H1 (cell line): ENCODE data around the gene DCTN5. TPM values are rescaled to one million over a fixed set of nuclear protein-coding genes. Genes with fewer than 3 reads are reported as not detected.

Experiments
- ATF2 ChIP-seq: IDR thresholded peaks from 2 replicates; pipeline ENCODE4 v1.6.1; 2012; ENCODE audit warnings: low read length, inconsistent platforms
- FOSL1 ChIP-seq: IDR thresholded peaks from 2 replicates; pipeline ENCODE4 v1.6.1; 2011; ENCODE audit warnings: mild to moderate bottlenecking, low read depth, low read length, moderate library complexity; ENCODE audit not compliant: insufficient read depth
- JUND ChIP-seq: IDR thresholded peaks from 2 replicates; pipeline ENCODE4 v1.6.1; 2011; ENCODE audit warnings: mild to moderate bottlenecking, improper control_type of control experiment, low read length
- polyA plus RNA-seq, 7 experiments: library from polyadenylated mRNA; depleted of rRNA in 3 of 7; stranded (reverse) in 5 of 7; unstranded in 2 of 7; fragments of >200 nt in 5 of 7; fragments of 200-250 nt in 2 of 7; gene quantifications; 1 replicate in 5 of 7; 2 replicates in 1 of 7; 4 replicates in 1 of 7; pipeline versions ENCODE4 v1.2.1 to v1.2.3, GENCODE V29; 2011 to 2013; ENCODE audit warnings: missing spikeins in 2 of 7, mixed read lengths in 2 of 7
- total RNA-seq: library from RNA; stranded (reverse); fragmentation: NEBNext Ultra II Directional; extraction: Animal tissue kit (Norgen Biotek cat#: 25700); gene quantifications from 2 replicates; pipeline ENCODE4 v1.2.1, GENCODE V29; 2021

DCTN5 gene
- total and polyA plus RNA-seq, 2 of the 8 experiments (the other 6 are each of a cell fraction or from before 2014, with no cell fraction given): 36.0 to 74.0 TPM

GRCh38 chr16:23676924-23677480, 35.7 kb downstream of the DCTN5 start (continued):
- no peak for TF ChIP-seq ATF2
- no peak for TF ChIP-seq JUND
- no peak for TF ChIP-seq FOSL1
